GM12864 (cell line): ENCODE measurements around the gene BRD4.

Source experiments
- DNase-seq: peaks from one replicate; pipeline ENCODE4 v3.0.0-alpha.2; 2011; ENCODE audit warnings: low read depth
- H3K4me3 ChIP-seq: 2 replicates; pipeline ENCODE4 v1.5.1; 2011; ENCODE audit warnings: mild to moderate bottlenecking, low read depth, low read length, control low read depth
- TF ChIP-seq, protein P1 (sequence below): IDR thresholded peaks from 2 replicates; pipeline ENCODE4 v1.5.1; 2011; ENCODE audit warnings: low read depth, mild to moderate bottlenecking, moderate library complexity, low read length, control low read depth, inconsistent platforms; ENCODE audit errors: missing control alignments

Gene BRD4

DNA sequence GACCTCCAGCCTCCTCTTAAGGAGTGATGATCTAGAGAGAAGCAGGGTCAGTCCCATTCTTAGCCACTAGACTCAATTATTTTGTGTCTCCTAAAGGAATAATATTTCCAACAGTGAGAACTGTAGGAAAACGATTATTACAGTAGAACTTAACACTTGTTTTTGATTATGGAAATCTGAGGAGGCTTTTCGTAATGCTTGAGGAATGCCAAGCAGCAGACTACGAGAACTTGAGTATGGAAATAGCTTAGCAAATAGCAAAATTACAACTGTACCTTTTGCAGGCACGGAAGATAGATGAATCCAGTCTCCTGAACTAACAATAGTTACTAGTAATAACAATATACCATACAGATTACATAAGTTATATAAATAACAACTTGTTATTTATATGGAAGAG is 12.2 kb downstream of the BRD4 start:
- H3K4me3 ChIP-seq, result no peak overlapping the region
- no peak for DNase-seq

DNA sequence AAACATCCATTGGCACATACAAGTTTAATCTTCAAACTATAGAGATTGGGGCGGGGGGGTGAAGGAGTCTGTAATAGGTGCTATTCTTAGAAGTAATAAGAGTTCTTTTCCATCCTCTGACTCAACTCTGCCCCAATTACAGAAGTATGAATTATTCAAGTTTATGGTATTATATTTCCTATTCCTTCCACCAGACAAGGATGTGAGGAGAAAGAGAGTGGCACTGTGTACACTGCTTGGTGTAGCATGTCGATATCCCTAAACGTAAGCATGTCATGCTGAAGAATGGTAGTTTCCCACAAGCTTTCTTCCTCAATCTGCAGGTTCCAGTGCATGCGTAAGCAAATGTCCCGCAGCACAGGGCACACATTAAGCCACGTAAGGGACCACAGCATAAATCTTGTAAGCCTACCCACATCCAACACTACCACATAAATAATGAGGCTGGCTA is 14.1 kb downstream of the BRD4 start:
- H3K4me3 ChIP-seq, result no peak overlapping the region
- DNase-seq, result no peak
- TF ChIP-seq, protein P1, sequence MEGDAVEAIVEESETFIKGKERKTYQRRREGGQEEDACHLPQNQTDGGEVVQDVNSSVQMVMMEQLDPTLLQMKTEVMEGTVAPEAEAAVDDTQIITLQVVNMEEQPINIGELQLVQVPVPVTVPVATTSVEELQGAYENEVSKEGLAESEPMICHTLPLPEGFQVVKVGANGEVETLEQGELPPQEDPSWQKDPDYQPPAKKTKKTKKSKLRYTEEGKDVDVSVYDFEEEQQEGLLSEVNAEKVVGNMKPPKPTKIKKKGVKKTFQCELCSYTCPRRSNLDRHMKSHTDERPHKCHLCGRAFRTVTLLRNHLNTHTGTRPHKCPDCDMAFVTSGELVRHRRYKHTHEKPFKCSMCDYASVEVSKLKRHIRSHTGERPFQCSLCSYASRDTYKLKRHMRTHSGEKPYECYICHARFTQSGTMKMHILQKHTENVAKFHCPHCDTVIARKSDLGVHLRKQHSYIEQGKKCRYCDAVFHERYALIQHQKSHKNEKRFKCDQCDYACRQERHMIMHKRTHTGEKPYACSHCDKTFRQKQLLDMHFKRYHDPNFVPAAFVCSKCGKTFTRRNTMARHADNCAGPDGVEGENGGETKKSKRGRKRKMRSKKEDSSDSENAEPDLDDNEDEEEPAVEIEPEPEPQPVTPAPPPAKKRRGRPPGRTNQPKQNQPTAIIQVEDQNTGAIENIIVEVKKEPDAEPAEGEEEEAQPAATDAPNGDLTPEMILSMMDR, result no peak

More for the DNA sequence above, 12.2 kb downstream of the BRD4 start:
- TF ChIP-seq, protein P1, result no peak

DNA sequence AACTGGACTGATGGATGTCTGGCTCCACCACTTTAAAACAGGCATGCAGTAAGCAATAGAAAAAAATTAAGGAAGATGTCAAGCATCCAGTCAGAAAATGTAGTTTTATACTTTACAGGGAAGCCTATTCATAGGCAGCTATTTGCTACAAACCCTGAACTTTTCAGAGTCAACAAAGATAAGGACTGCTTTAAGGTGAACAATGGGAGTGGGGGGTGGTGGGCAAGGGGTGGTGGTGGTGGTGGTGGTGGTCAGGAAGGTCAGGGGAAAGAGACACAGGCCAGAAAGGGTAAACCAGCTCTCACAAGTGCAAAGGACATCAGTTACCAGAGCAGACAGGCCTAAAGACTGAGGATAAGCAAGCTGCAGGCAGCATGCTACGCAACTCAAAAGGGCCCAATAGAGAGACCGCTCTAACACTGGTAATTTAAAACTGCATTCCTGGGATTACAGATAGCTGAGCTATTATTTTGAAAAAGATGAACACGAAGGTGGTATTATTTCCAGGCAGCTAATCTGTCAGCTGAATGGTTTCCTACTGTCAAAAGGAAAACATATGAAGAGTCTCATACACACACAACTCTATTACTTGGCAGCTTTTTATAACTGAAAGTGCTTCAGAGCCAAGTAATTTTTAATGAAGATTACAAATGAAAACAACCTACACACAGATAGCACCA is 14.8 kb downstream of the BRD4 start:
- no peak for DNase-seq
- TF ChIP-seq, protein P1, result no peak
- no peak overlapping the region for H3K4me3 ChIP-seq

DNA sequence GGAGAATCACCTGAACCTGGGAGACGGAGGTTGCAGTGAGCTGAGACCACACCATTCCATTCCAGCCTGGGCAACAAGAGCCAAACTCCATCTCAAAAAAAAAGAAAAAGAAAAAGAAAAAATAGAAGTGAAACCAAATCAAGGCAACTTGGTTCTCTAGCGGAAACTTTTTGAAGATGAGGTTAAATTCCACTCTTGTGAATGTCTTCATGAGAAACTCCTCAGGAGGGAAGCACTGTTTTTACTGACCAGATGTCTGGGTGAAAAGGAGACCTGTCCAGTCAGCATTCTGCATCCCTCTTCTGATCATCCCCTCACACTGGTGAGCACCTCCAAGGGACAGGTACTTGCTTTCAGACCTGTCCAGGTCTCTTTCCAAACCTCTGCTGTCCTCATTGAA is 15.8 kb downstream of the BRD4 start:
- no peak for DNase-seq
- H3K4me3 ChIP-seq, result no peak overlapping the region
- TF ChIP-seq, protein P1, result no peak

DNA sequence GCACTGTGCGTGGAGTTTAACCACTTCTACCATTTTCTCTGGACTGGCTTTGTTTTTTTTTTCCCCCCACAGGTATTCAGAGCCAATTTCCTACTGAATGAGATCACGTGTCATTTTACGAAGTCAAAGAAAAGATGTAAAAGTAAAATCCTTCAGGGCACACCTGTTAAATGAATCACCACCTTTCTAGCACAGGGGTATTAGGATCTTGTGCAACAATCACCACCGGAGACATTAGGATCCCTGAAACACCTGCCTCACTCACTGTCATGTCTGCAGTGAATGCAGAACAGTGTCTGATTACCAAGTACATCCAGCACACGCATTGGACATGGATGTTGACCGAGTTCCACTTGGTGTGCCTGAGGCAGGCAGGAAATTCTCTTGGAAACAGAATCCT is 17.2 kb downstream of the BRD4 start:
- no peak for DNase-seq
- no peak overlapping the region for H3K4me3 ChIP-seq
- TF ChIP-seq, protein P1, result no peak

DNA sequence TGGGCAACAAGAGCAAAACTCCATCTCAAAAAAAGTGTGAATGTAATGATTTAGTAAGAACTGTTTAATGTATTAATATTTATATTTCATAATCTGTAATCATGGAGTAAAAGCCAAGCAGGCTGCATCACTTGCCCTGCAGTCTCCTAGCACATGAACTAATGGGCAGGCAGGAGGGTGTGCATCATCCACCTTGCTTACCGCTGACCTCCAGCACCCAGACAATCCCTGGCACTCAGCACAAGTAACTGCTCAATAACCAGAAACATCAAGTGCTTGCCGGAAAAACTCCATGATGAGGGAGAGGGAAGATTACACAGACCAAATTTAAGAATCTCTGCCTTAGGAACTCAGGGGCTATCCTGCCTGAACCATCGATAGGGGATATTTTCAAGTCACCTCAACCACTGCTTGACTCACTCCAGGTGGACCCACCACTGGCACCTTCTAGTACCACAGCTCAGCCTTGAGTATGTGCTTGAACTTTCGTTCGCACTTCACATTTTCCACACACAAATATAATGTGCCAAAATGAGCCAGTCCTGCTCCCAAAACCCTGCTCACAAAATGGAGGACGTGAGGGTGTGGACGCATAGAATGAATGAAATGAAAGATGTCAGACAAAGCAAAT is 18.6 kb downstream of the BRD4 start:
- TF ChIP-seq, protein P1, result no peak
- H3K4me3 ChIP-seq, result no peak overlapping the region
- no peak for DNase-seq

DNA sequence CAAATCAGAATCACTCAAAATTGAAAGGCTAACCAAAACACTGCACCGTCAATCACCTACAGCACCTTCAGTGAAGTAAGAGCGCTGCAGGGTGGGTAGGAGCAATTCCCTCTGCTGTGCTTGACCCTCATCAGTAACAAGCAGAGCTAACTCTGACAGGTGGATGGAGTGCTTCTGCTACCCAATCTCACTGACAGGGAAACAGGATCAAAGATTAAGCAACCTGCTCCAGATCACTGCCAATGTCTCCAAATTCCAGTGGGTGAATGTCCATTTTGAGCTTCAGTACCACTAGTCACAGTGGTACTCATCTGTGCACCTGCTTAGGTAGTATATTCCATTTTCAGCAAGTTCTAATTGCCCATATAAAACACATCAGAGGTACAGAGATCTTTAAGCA is 25.2 kb downstream of the BRD4 start:
- no peak for DNase-seq
- TF ChIP-seq, protein P1, result no peak
- no peak overlapping the region for H3K4me3 ChIP-seq
